Fibroblast of lung (primary cell): ENCODE results near the gene FGF14.

Experiments
- EZH2 ChIP-seq: IDR thresholded peaks from 2 replicates; pipeline ENCODE4 v1.5.1; 2012; ENCODE audit warnings: low read length, control low read depth, mild to moderate bottlenecking; ENCODE audit errors: missing control alignments
- TF ChIP-seq, protein P1 (sequence below), 2 donors: IDR thresholded peaks in 1 of 2; conservative IDR thresholded peaks in 1 of 2; 1 replicate in 1 of 2; 2 replicates in 1 of 2; pipeline ENCODE4 v1.5.1; 2011 to 2012; ENCODE audit warnings: low read length in 2 of 2, control low read depth in 1 of 2, inconsistent platforms in 1 of 2, low read depth in 1 of 2, mild to moderate bottlenecking in 1 of 2

DNA sequence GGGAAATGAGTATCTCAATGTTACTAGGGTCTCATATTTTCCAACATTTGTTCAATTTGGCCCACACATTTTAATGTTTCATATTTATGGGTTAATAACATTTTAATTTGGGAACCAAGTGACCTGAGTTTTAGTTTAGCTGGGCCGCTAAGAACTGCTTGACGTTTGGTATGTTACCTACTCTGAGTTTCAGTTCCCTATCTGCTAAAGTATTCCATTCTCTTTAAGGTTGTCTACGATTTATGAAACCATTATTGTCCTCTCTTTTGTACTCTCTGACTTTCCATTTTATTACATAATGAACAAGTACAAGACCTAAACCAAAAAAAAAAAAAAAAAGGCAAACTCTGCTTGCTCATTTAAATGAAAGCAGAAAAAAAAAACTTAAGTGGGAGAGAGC is 89.9 kb downstream of the FGF14 start:
- TF ChIP-seq, protein P1, sequence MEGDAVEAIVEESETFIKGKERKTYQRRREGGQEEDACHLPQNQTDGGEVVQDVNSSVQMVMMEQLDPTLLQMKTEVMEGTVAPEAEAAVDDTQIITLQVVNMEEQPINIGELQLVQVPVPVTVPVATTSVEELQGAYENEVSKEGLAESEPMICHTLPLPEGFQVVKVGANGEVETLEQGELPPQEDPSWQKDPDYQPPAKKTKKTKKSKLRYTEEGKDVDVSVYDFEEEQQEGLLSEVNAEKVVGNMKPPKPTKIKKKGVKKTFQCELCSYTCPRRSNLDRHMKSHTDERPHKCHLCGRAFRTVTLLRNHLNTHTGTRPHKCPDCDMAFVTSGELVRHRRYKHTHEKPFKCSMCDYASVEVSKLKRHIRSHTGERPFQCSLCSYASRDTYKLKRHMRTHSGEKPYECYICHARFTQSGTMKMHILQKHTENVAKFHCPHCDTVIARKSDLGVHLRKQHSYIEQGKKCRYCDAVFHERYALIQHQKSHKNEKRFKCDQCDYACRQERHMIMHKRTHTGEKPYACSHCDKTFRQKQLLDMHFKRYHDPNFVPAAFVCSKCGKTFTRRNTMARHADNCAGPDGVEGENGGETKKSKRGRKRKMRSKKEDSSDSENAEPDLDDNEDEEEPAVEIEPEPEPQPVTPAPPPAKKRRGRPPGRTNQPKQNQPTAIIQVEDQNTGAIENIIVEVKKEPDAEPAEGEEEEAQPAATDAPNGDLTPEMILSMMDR (conservative IDR thresholded peaks at IDR 0.05 in 1 of 2, IDR thresholded peaks at IDR 0.05 in 1 of 2; ENCODE audit: low read depth in 1 of 2, low read length in 2 of 2): no peak
- no peak for TF ChIP-seq EZH2
